ENCODE measurements around the gene NACC2. TPM values are rescaled to one million over a fixed set of nuclear protein-coding genes. Genes with fewer than 3 reads are reported as not detected.
A peak's percentile ranks its signal among the peaks of the same experiment; 100 is the strongest.

NACC2 gene
- total and polyA plus RNA-seq, 2 donors (not counting 1 experiment from before 2014, with no cell fraction given): 12.3 to 18.2 TPM

- H3K79me2 ChIP-seq (ENCODE audit: control insufficient read depth, insufficient read depth, low read length): peaks cover under 1% of the 10 kb centered on the region
- no peaks in the 10 kb centered on the region for H3K9me3 ChIP-seq (ENCODE audit: control insufficient read depth, insufficient read depth, low read depth, low read length)
- peaks cover 3% of the 10 kb centered on the region for H3K4me1 ChIP-seq (ENCODE audit: control insufficient read depth, extremely low read depth, insufficient read depth, low read length)
- H4K20me1 ChIP-seq (ENCODE audit: control insufficient read depth, extremely low read depth, insufficient read depth, low read length): no peaks in the 10 kb centered on the region
- H3K27me3 ChIP-seq (ENCODE audit: control insufficient read depth, insufficient read depth, low read length): no peaks in the 10 kb centered on the region
- H3K9ac ChIP-seq (ENCODE audit: insufficient read depth, low read length): no peak overlapping the region
- H3K27ac ChIP-seq (ENCODE audit: insufficient read depth, low read length): no peak overlapping the region
- no peak for DNase-seq (ENCODE audit: low read depth in 2 of 2)
- H3K36me3 ChIP-seq (ENCODE audit: control insufficient read depth, insufficient read depth, low read length): no peaks in the 10 kb centered on the region
- no peak overlapping the region for H3K4me3 ChIP-seq (replicated peaks in 1 of 4; ENCODE audit: control extremely low read depth in 1 of 4, insufficient read depth in 1 of 4, low read depth in 3 of 4, low read length in 4 of 4)
- no peak overlapping the region for H3K4me2 ChIP-seq (ENCODE audit: extremely low read depth, insufficient read depth, low read length)
- no peak for TF ChIP-seq EZH2 (IDR thresholded peaks at IDR 0.05; ENCODE audit: low read length, missing control alignments)
- no peak for TF ChIP-seq CTCF (conservative IDR thresholded peaks at IDR 0.05 in 1 of 2, IDR thresholded peaks at IDR 0.05 in 1 of 2; ENCODE audit: low read depth in 1 of 2, low read length in 2 of 2)
- no peak overlapping the region for H2AFZ ChIP-seq (ENCODE audit: low read length)
Observed at GRCh38 chr9:136099542-136099941, 4.5 kb upstream of the NACC2 start.

GRCh38 chr9:136098844-136099243 lies 3.8 kb upstream of the NACC2 start:
- H3K4me3 ChIP-seq (replicated peaks in 1 of 4; ENCODE audit: control extremely low read depth in 1 of 4, insufficient read depth in 1 of 4, low read depth in 3 of 4, low read length in 4 of 4): no peak overlapping the region
- H3K4me2 ChIP-seq (ENCODE audit: extremely low read depth, insufficient read depth, low read length): no peak overlapping the region
- H3K4me1 ChIP-seq (ENCODE audit: control insufficient read depth, extremely low read depth, insufficient read depth, low read length): peaks cover 3% of the 10 kb centered on the region
- no peak for DNase-seq (ENCODE audit: low read depth in 2 of 2)
- no peak overlapping the region for H2AFZ ChIP-seq (ENCODE audit: low read length)
- no peaks in the 10 kb centered on the region for H3K9me3 ChIP-seq (ENCODE audit: control insufficient read depth, insufficient read depth, low read depth, low read length)
- TF ChIP-seq EZH2 (IDR thresholded peaks at IDR 0.05; ENCODE audit: low read length, missing control alignments) (no peak), CTCF (conservative IDR thresholded peaks at IDR 0.05 in 1 of 2, IDR thresholded peaks at IDR 0.05 in 1 of 2; ENCODE audit: low read depth in 1 of 2, low read length in 2 of 2) (peak in 1 of 2 donors; percentile 5)
- no peak overlapping the region for H3K27ac ChIP-seq (ENCODE audit: insufficient read depth, low read length)
- H4K20me1 ChIP-seq (ENCODE audit: control insufficient read depth, extremely low read depth, insufficient read depth, low read length): no peaks in the 10 kb centered on the region
- peaks cover 7% of the 10 kb centered on the region for H3K79me2 ChIP-seq (ENCODE audit: control insufficient read depth, insufficient read depth, low read length)
- H3K9ac ChIP-seq (ENCODE audit: insufficient read depth, low read length): no peak overlapping the region
- H3K36me3 ChIP-seq (ENCODE audit: control insufficient read depth, insufficient read depth, low read length): no peaks in the 10 kb centered on the region
- H3K27me3 ChIP-seq (ENCODE audit: control insufficient read depth, insufficient read depth, low read length): no peaks in the 10 kb centered on the region

GRCh38 chr9:136098210-136098609 lies 3.1 kb upstream of the NACC2 start:
- no peak for DNase-seq (ENCODE audit: low read depth in 2 of 2)
- Histone ChIP-seq H3K9ac (ENCODE audit: insufficient read depth, low read length) (no peak overlapping the region), H2AFZ (ENCODE audit: low read length) (no peak overlapping the region), H3K27ac (ENCODE audit: insufficient read depth, low read length) (no peak overlapping the region), H3K4me2 (ENCODE audit: extremely low read depth, insufficient read depth, low read length) (no peak overlapping the region), H3K4me1 (ENCODE audit: control insufficient read depth, extremely low read depth, insufficient read depth, low read length) (peaks cover 9% of the 10 kb centered on the region), H3K79me2 (ENCODE audit: control insufficient read depth, insufficient read depth, low read length) (peaks cover 13% of the 10 kb centered on the region), H3K36me3 (ENCODE audit: control insufficient read depth, insufficient read depth, low read length) (no peaks in the 10 kb centered on the region), H3K9me3 (ENCODE audit: control insufficient read depth, insufficient read depth, low read depth, low read length) (no peaks in the 10 kb centered on the region), H4K20me1 (ENCODE audit: control insufficient read depth, extremely low read depth, insufficient read depth, low read length) (no peaks in the 10 kb centered on the region), H3K4me3 (replicated peaks in 1 of 4; ENCODE audit: control extremely low read depth in 1 of 4, insufficient read depth in 1 of 4, low read depth in 3 of 4, low read length in 4 of 4) (no peak overlapping the region), H3K27me3 (ENCODE audit: control insufficient read depth, insufficient read depth, low read length) (no peaks in the 10 kb centered on the region)
- TF ChIP-seq CTCF (conservative IDR thresholded peaks at IDR 0.05 in 1 of 2, IDR thresholded peaks at IDR 0.05 in 1 of 2; ENCODE audit: low read depth in 1 of 2, low read length in 2 of 2): no peak
- no peak for TF ChIP-seq EZH2 (IDR thresholded peaks at IDR 0.05; ENCODE audit: low read length, missing control alignments)

Data from fibroblast of lung (primary cell).